C4-2B (cell line): ENCODE measurements around the gene TMEM61.

Experiments
- H3K27ac ChIP-seq: fragments of 450-650 bp; 2 replicates; pipeline ENCODE4 v1.5.1; 2017
- ZFX ChIP-seq: fragments of 450-650 bp; IDR thresholded peaks from 2 replicates; pipeline ENCODE4 v1.6.1; 2017
- TF ChIP-seq, protein P1 (sequence below): fragments of 450-650 bp; conservative IDR thresholded peaks from 2 replicates; pipeline ENCODE4 v1.5.1; 2017; ENCODE audit warnings: mild to moderate bottlenecking

TMEM61 gene

GRCh38 chr1:55038974-55039341 lies 58.5 kb downstream of the TMEM61 start:
- TF ChIP-seq, protein P1, sequence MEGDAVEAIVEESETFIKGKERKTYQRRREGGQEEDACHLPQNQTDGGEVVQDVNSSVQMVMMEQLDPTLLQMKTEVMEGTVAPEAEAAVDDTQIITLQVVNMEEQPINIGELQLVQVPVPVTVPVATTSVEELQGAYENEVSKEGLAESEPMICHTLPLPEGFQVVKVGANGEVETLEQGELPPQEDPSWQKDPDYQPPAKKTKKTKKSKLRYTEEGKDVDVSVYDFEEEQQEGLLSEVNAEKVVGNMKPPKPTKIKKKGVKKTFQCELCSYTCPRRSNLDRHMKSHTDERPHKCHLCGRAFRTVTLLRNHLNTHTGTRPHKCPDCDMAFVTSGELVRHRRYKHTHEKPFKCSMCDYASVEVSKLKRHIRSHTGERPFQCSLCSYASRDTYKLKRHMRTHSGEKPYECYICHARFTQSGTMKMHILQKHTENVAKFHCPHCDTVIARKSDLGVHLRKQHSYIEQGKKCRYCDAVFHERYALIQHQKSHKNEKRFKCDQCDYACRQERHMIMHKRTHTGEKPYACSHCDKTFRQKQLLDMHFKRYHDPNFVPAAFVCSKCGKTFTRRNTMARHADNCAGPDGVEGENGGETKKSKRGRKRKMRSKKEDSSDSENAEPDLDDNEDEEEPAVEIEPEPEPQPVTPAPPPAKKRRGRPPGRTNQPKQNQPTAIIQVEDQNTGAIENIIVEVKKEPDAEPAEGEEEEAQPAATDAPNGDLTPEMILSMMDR = no peak
- TF ChIP-seq ZFX = no peak
- H3K27ac ChIP-seq = no peak overlapping the region

DNA sequence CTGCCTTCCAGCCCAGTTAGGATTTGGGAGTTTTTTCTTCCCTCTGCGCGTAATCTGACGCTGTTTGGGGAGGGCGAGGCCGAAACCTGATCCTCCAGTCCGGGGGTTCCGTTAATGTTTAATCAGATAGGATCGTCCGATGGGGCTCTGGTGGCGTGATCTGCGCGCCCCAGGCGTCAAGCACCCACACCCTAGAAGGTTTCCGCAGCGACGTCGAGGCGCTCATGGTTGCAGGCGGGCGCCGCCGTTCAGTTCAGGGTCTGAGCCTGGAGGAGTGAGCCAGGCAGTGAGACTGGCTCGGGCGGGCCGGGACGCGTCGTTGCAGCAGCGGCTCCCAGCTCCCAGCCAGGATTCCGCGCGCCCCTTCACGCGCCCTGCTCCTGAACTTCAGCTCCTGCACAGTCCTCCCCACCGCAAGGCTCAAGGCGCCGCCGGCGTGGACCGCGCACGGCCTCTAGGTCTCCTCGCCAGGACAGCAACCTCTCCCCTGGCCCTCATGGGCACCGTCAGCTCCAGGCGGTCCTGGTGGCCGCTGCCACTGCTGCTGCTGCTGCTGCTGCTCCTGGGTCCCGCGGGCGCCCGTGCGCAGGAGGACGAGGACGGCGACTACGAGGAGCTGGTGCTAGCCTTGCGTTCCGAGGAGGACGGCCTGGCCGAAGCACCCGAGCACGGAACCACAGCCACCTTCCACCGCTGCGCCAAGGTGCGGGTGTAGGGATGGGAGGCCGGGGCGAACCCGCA lies 59.1 kb downstream of the TMEM61 start, which contains the start of gene PCSK9:
Gene PCSK9, plus strand, starts transcription at position 207 of the 741 bp plus-strand sequence. Its CDS starts 290 bp downstream, at position 497.
- H3K27ac ChIP-seq = no peak within 1 kb of the TSS
- TF ChIP-seq, protein P1 = no peak
- TF ChIP-seq ZFX = no peak

DNA sequence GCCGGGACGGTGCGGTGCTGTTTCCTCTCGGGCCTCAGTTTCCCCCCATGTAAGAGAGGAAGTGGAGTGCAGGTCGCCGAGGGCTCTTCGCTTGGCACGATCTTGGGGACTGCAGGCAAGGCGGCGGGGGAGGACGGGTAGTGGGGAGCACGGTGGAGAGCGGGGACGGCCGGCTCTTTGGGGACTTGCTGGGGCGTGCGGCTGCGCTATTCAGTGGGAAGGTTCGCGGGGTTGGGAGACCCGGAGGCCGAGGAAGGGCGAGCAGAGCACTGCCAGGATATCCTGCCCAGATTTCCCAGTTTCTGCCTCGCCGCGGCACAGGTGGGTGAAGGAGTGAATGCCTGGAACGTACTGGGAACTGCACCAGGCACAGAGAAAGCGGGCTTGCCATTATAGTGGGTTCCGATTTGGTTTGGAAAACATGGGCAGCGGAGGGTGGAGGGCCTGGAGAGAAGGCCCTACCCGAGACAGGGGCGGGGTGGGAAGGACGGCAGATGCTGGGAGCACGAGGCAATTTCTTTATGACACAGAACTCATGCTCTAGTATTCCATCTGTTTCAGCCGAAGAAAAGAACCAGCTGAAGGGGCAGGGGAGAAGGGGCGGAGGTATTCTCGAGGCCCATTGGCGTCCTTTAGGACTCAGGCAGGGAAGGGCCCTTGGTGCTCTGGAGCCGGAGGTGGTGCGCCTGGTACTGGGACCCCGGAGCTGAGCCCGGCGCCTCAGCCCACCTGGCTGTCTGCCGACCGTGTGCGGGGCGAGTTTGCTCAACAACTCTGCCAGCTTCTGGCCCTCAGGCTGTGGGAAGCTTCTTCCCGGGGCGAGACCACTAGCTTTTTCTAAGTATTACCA lies 59.9 kb downstream of the TMEM61 start:
- TF ChIP-seq, protein P1 = no peak
- TF ChIP-seq ZFX = no peak

DNA sequence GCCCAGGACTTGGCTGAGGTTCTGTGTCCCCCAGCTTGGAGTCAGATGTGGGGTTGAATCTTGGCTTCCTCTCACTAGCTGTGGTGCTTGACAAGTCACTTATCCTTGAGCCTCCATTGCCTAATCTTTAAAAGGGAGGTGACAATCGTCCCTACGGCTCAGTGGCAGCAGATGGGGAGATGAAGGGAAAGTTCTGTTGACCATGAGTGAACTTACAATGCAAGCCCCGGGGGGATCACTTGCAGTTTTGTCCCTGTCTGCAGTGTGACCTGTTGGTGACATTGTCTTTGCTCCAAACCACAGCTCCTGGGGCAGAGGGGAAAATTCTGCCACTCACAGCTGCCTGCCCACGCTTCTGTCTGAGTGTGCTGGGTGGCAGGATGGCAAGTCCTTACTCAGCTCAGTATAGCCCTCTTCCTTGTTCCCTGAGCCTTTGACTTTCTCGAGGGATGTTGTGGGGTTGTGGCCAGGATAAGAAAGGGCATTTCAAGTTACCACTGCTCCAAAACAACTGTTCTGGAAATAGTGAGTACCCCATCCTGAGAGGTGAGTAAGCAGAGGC lies 60.6 kb downstream of the TMEM61 start:
- TF ChIP-seq ZFX = no peak
- TF ChIP-seq, protein P1 = no peak
- no peak overlapping the region for H3K27ac ChIP-seq

More for the DNA sequence above, 59.9 kb downstream of the TMEM61 start:
- no peak overlapping the region for H3K27ac ChIP-seq

- TF ChIP-seq ZFX = no peak
- TF ChIP-seq, protein P1 = no peak
These were observed 61.2 kb downstream of the TMEM61 start for GRCh38 chr1:55041613-55042012.

More at GRCh38 chr1:55041613-55042012, 61.2 kb downstream of the TMEM61 start:
- no peak overlapping the region for H3K27ac ChIP-seq
